GM10847 (cell line): ENCODE measurements around the gene IKBKE.

Experiments used
- POLR2A ChIP-seq: IDR thresholded peaks from 2 replicates; pipeline ENCODE4 v1.6.1; 2011; ENCODE audit not compliant: insufficient read length; ENCODE audit errors: extremely low read depth

Gene IKBKE

GRCh38 chr1:206447422-206447765 is 22.9 kb upstream of the IKBKE start:
- TF ChIP-seq POLR2A, result no peak

- no peak for TF ChIP-seq POLR2A
These were observed 22.5 kb upstream of the IKBKE start for GRCh38 chr1:206447792-206448191.

GRCh38 chr1:206448471-206448870 is 21.8 kb upstream of the IKBKE start:
- TF ChIP-seq POLR2A, result no peak

- TF ChIP-seq POLR2A, result no peak
These were observed 20.7 kb upstream of the IKBKE start for GRCh38 chr1:206449565-206449964.

- no peak for TF ChIP-seq POLR2A
These were observed 20.0 kb upstream of the IKBKE start for GRCh38 chr1:206450281-206450680.

GRCh38 chr1:206451134-206451686 is 19.1 kb upstream of the IKBKE start:
- no peak for TF ChIP-seq POLR2A

GRCh38 chr1:206453111-206453510 is 17.2 kb upstream of the IKBKE start:
- no peak for TF ChIP-seq POLR2A

GRCh38 chr1:206455289-206455665 is 15.0 kb upstream of the IKBKE start:
- TF ChIP-seq POLR2A, result no peak

GRCh38 chr1:206455666-206456344 is 14.5 kb upstream of the IKBKE start:
- TF ChIP-seq POLR2A, result no peak

GRCh38 chr1:206456577-206457370 is 13.5 kb upstream of the IKBKE start:
- TF ChIP-seq POLR2A, result no peak

GRCh38 chr1:206457408-206458120 is 12.7 kb upstream of the IKBKE start:
- TF ChIP-seq POLR2A, result no peak

GRCh38 chr1:206459703-206460102 is 10.6 kb upstream of the IKBKE start:
- no peak for TF ChIP-seq POLR2A

GRCh38 chr1:206460836-206461426 is 9.3 kb upstream of the IKBKE start:
- TF ChIP-seq POLR2A, result no peak

- no peak for TF ChIP-seq POLR2A
These were observed 8.4 kb upstream of the IKBKE start for GRCh38 chr1:206461602-206462455.
